ENCODE results near the gene PLTP. TPM values are rescaled to one million over a fixed set of nuclear protein-coding genes. Genes with fewer than 3 reads are reported as not detected.
"Not testable (repeated sequence)": the region's sequence is repeated elsewhere in the genome, so short reads cannot be mapped to it uniquely, and the experiment has no call there.

The PLTP gene
- total and polyA plus RNA-seq, 2 of the 13 experiments (the other 11 are each of a cell fraction or from before 2014, with no cell fraction given) = 16.9 to 28.6 TPM

- 0 out of 2 replicates have a peak, but pooled peaks have one; percentile 24 for TF ChIP-seq ZBTB37 (CRISPR knock-in tag; IDR thresholded peaks at IDR 0.05)
- peak; percentile 52; the same call in 1 of the 2 replicates for TF ChIP-seq ZNF768 (CRISPR knock-in tag; IDR thresholded peaks at IDR 0.05)
- 0 out of 2 replicates have a peak, but pooled peaks have one; percentile 34 for TF ChIP-seq ZBTB38 (CRISPR knock-in tag; IDR thresholded peaks at IDR 0.05)
Observed at GRCh38 chr20:45902199-45902701, 9.7 kb downstream of the PLTP start (continued).

GRCh38 chr20:45901332-45901731 is 10.6 kb downstream of the PLTP start:
- H3K79me2 ChIP-seq (ENCODE audit: insufficient read depth, low read length); in situ Hi-C loops (cut with HindIII; ENCODE audit: extremely low pct_ligation_motif_present, low pct_unique_long_range_greater_than_20kb); H3K27ac ChIP-seq (ENCODE audit: extremely low read length, insufficient read depth, low read length); DNase-seq (ENCODE audit: low spot score); H3K9me3 ChIP-seq (ENCODE audit: low read length); ATAC-seq; H3K4me3 ChIP-seq (replicated peaks in 1 of 3; ENCODE audit: insufficient read depth in 1 of 3, low read depth in 2 of 3, low read length in 3 of 3); CTCF ChIA-PET (ENCODE audit: low intra/inter-chr PET ratio, low total read pairs); H3K4me2 ChIP-seq (ENCODE audit: low read depth, low read length); intact Hi-C loops (cut with micrococcal nuclease; ENCODE audit: unreplicated experiment); H2AFZ ChIP-seq (ENCODE audit: low read length); BruUV-seq (replicated peaks); H3K9ac ChIP-seq (ENCODE audit: insufficient read depth, low read depth, low read length); FAIRE-seq; H4K20me1 ChIP-seq (ENCODE audit: insufficient read depth, low read length); H3K27me3 ChIP-seq (ENCODE audit: control insufficient read depth in 1 of 2, insufficient read depth in 2 of 2, low read length in 2 of 2); TF ChIP-seq GABPA (IDR thresholded peaks at IDR 0.05; ENCODE audit: low read depth, low read length): not testable (repeated sequence)
- POLR2A ChIA-PET = interaction anchor here (0.8 to 4.7 kb wide), 10 partner anchors 8 to 68 kb away, joined by 3 to 38 read pairs (median 12); partner anchors contain the start of genes CTSA, NEURL2, PCIF1 and SNX21
- WGBS (ENCODE audit: low lambda C conversion rate) = 66% methylated on average over 6 of the region's 6 CpGs
- H3K36me3 ChIP-seq (replicated peaks in 1 of 2; ENCODE audit: control insufficient read depth in 1 of 2, insufficient read depth in 2 of 2, low read length in 2 of 2) = peaks cover 25 to 27% of the 10 kb centered on the region in 2 experiments
- peaks cover 30% of the 10 kb centered on the region for H3K4me1 ChIP-seq (ENCODE audit: insufficient read depth, low read length)
- TF ChIP-seq MED1 (CRISPR knock-in tag; IDR thresholded peaks at IDR 0.05) (peak; percentile 27; the same call in 1 of the 2 replicates), RXRA (CRISPR knock-in tag; IDR thresholded peaks at IDR 0.05) (peak; percentile 43; the same call in 1 of the 2 replicates), SAP130 (CRISPR knock-in tag; IDR thresholded peaks at IDR 0.05; ENCODE audit: low read depth) (0 out of 2 replicates have a peak, but pooled peaks have one; percentile 33), ZNF574 (CRISPR knock-in tag; IDR thresholded peaks at IDR 0.05) (peak; percentile 31; the same call in 1 of the 2 replicates), KLF12 (CRISPR knock-in tag; IDR thresholded peaks at IDR 0.05; ENCODE audit: borderline replicate concordance) (0 out of 2 replicates have a peak, but pooled peaks have one; percentile 31), ZNF331 (CRISPR knock-in tag; IDR thresholded peaks at IDR 0.05) (0 out of 2 replicates have a peak, but pooled peaks have one; percentile 43), SMC3 (IDR thresholded peaks at IDR 0.05; ENCODE audit: low read length) (0 out of 2 replicates have a peak, but pooled peaks have one; percentile 6), TEAD3 (CRISPR knock-in tag; optimal IDR thresholded peaks at IDR 0.05; ENCODE audit: borderline replicate concordance) (peak; percentile 45), ZFP90 (CRISPR knock-in tag; IDR thresholded peaks at IDR 0.05; ENCODE audit: borderline replicate concordance) (0 out of 2 replicates have a peak, but pooled peaks have one; percentile 58), SALL1 (CRISPR knock-in tag; IDR thresholded peaks at IDR 0.05) (peak; percentile 54; the same call in 1 of the 2 replicates), HOXA5 (CRISPR knock-in tag; IDR thresholded peaks at IDR 0.05) (0 out of 2 replicates have a peak, but pooled peaks have one; percentile 60), CEBPB (IDR thresholded peaks at IDR 0.05; ENCODE audit: borderline replicate concordance, low read depth, low read length) (peak; percentile 87), RARA (CRISPR knock-in tag; IDR thresholded peaks at IDR 0.05) (peak; percentile 79), NR2F1 (CRISPR knock-in tag; IDR thresholded peaks at IDR 0.05) (peak; percentile 71 to 78; a peak in 3 of 4 replicates), GABPA (CRISPR knock-in tag; IDR thresholded peaks at IDR 0.05; ENCODE audit: low read depth) (0 out of 2 replicates have a peak, but pooled peaks have one; percentile 2), HNF4A (CRISPR knock-in tag; IDR thresholded peaks at IDR 0.05) (peak; percentile 77), CEBPG (CRISPR knock-in tag; IDR thresholded peaks at IDR 0.05) (peak; percentile 79), SKI (IDR thresholded peaks at IDR 0.05; ENCODE audit: partially characterized antibody) (peak; percentile 23)

All from HepG2 (cell line).